Stimulated activated CD4-positive, alpha-beta T cell treated with anti-CD3 and anti-CD28 coated beads, Interleukin-15, amount 100 ng/mL, for 24 hours (primary cell): Measurements from ENCODE around the gene C2orf92.

Experiments used
- DNase-seq: peaks from one replicate; pipeline ENCODE4 v3.0.0-alpha.2; 2020

The C2orf92 gene

DNA sequence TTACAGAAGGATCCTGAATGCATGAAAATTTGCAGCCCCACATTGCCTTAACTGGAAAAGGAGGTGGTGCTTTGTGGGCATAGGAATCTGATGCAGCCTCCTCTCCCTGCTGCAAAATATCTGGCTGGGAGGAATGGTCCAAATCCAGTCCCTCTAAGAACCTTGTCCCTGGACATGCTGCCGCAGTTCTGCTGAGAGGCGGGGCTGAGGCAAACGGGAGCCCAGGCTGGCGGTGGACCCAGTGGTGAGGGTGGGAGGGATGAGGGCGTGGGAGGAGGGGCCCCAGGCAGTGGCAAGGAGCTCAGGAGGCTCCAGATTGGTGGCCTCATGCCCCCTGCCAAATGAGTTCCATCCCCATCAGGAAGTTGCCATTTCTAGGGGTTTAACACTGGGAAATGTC lies 80.1 kb downstream of the C2orf92 start:
- DNase-seq: no peak

DNA sequence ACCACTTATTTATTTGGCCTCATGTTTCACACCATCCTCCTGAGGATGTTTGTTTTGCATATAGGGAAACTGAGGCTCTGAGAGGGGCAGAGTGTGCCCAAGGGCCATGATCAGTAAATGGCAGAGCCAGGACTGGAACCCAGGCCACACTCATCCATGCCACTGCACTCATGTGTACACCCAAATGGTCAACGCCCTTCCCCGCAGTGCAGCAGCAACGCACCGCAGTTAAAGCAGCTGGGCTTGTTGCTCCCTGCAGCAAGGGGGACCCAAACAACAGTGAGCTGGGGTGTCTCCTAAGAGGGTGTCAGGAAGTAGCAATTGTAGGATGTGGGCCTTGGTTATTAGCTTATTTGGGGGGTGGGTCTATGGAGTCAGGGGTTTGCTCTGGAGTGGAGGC lies 80.5 kb downstream of the C2orf92 start:
- no peak for DNase-seq

DNA sequence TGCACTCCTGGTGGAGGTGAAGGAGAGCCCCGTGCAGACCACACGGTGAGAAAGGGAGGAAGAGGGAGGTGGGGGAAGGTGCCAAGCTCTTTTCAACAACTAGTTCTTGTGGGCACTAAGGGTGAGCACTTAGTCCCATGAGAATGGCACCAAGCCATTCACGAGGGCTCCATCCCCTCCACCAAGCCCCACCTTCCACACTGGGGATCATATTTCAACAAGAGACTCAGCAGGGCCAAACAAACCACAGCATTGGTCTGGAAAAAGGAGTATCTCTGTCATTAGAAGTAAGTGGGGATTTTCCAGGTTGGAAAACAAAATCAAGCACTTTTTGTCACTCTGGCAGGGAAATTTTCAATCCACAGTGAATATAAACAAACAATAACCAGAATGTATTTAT lies 82.2 kb downstream of the C2orf92 start:
- no peak for DNase-seq
